GM21381 (cell line): ENCODE results near the gene NXN.
"Not testable (repeated sequence)": the region's sequence is repeated elsewhere in the genome, so short reads cannot be mapped to it uniquely, and the experiment has no call there.

Experiments used
- ATAC-seq: cut with Tn5 transposase; IDR thresholded peaks from one replicate; pipeline ENCODE4 v1.9.1; 2021; ENCODE audit warnings: mild to moderate bottlenecking, moderate library complexity; ENCODE audit not compliant: unreplicated experiment

The NXN gene

GRCh38 chr17:867896-868489, 111.6 kb downstream of the NXN start:
- ATAC-seq, result no peak

GRCh38 chr17:867238-867637, 112.3 kb downstream of the NXN start:
- ATAC-seq, result not testable (repeated sequence)

GRCh38 chr17:866568-867103, 112.9 kb downstream of the NXN start:
- ATAC-seq, result no peak

GRCh38 chr17:864315-864714, 115.3 kb downstream of the NXN start:
- ATAC-seq, result no peak

GRCh38 chr17:863880-864279, 115.7 kb downstream of the NXN start:
- no peak for ATAC-seq

- no peak for ATAC-seq
Measured at GRCh38 chr17:862582-862981, 117.0 kb downstream of the NXN start.

GRCh38 chr17:861364-861763, 118.2 kb downstream of the NXN start:
- no peak for ATAC-seq

- no peak for ATAC-seq
Measured at GRCh38 chr17:860805-861204, 118.8 kb downstream of the NXN start.

- no peak for ATAC-seq
Measured at GRCh38 chr17:859824-860195, 119.8 kb downstream of the NXN start.

- ATAC-seq, result no peak
Measured at GRCh38 chr17:859061-859823, 120.3 kb downstream of the NXN start.

- no peak for ATAC-seq
Measured at GRCh38 chr17:856149-856548, 123.4 kb downstream of the NXN start.

- no peak for ATAC-seq
Measured at GRCh38 chr17:855569-855968, 124.0 kb downstream of the NXN start.

GRCh38 chr17:852850-853249, 126.7 kb downstream of the NXN start:
- ATAC-seq, result not testable (repeated sequence)

- no peak for ATAC-seq
Measured at GRCh38 chr17:852349-852748, 127.2 kb downstream of the NXN start.

- ATAC-seq, result no peak
Measured at GRCh38 chr17:851924-852323, 127.7 kb downstream of the NXN start.

- ATAC-seq, result no peak
Measured at GRCh38 chr17:850851-851763, 128.5 kb downstream of the NXN start.

GRCh38 chr17:850086-850850, 129.3 kb downstream of the NXN start:
- ATAC-seq, result no peak

GRCh38 chr17:848402-848801, 131.2 kb downstream of the NXN start:
- ATAC-seq, result no peak

GRCh38 chr17:846901-847843, 132.4 kb downstream of the NXN start:
- ATAC-seq, result no peak

GRCh38 chr17:841313-841712, 138.3 kb downstream of the NXN start:
- no peak for ATAC-seq
